ENCODE data around the gene SACM1L.

Gene SACM1L

GRCh38 chr3:45763303-45763675 lies 74.1 kb downstream of the SACM1L start:
- Histone ChIP-seq H3K9me3 (ENCODE audit: severe bottlenecking) (no peaks in the 10 kb centered on the region), H3K27me3 (ENCODE audit: insufficient read depth, low read depth, severe bottlenecking) (no peaks in the 10 kb centered on the region), H3K4me3 (ENCODE audit: low read depth, low read length) (no peak overlapping the region), H3K27ac (no peak overlapping the region), H3K36me3 (no peaks in the 10 kb centered on the region)
- TF ChIP-seq, protein P1, sequence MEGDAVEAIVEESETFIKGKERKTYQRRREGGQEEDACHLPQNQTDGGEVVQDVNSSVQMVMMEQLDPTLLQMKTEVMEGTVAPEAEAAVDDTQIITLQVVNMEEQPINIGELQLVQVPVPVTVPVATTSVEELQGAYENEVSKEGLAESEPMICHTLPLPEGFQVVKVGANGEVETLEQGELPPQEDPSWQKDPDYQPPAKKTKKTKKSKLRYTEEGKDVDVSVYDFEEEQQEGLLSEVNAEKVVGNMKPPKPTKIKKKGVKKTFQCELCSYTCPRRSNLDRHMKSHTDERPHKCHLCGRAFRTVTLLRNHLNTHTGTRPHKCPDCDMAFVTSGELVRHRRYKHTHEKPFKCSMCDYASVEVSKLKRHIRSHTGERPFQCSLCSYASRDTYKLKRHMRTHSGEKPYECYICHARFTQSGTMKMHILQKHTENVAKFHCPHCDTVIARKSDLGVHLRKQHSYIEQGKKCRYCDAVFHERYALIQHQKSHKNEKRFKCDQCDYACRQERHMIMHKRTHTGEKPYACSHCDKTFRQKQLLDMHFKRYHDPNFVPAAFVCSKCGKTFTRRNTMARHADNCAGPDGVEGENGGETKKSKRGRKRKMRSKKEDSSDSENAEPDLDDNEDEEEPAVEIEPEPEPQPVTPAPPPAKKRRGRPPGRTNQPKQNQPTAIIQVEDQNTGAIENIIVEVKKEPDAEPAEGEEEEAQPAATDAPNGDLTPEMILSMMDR (IDR thresholded peaks at IDR 0.05; ENCODE audit: low read depth, low read length), result no peak
- DNase-seq, result no peak

GRCh38 chr3:45765266-45765851 lies 76.2 kb downstream of the SACM1L start:
- Histone ChIP-seq H3K27ac (no peak overlapping the region), H3K4me3 (ENCODE audit: low read depth, low read length) (no peak overlapping the region), H3K36me3 (no peaks in the 10 kb centered on the region), H3K27me3 (ENCODE audit: insufficient read depth, low read depth, severe bottlenecking) (no peaks in the 10 kb centered on the region), H3K9me3 (ENCODE audit: severe bottlenecking) (no peaks in the 10 kb centered on the region)
- TF ChIP-seq, protein P1 (IDR thresholded peaks at IDR 0.05; ENCODE audit: low read depth, low read length), result no peak
- DNase-seq, result no peak

DNA sequence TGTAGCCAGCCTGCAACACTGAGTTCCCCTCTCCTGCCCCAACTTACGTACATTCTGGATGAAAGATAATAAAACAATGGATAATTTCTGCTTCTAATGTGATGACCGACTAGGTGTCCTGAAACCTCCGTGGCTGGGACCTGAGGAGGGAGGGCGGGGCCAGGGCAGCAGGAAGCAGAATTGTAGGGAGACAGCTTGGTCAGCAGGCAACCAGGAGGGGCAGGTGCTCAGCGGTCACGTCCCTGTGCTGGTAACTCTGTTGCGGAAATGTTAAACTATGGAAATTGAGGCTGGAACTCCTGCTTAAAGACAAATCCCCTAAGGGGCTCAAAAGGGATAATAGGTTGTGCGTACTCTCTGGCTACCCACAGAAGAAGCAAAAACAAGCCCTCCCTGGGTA lies 76.8 kb downstream of the SACM1L start:
- TF ChIP-seq, protein P1 (IDR thresholded peaks at IDR 0.05; ENCODE audit: low read depth, low read length), result no peak
- DNase-seq, result no peak
- no peaks in the 10 kb centered on the region for H3K36me3 ChIP-seq
- no peak overlapping the region for H3K4me3 ChIP-seq (ENCODE audit: low read depth, low read length)
- H3K27me3 ChIP-seq (ENCODE audit: insufficient read depth, low read depth, severe bottlenecking), result no peaks in the 10 kb centered on the region
- no peak overlapping the region for H3K27ac ChIP-seq
- H3K9me3 ChIP-seq (ENCODE audit: severe bottlenecking), result no peaks in the 10 kb centered on the region

GRCh38 chr3:45771166-45771775 lies 82.1 kb downstream of the SACM1L start:
- Histone ChIP-seq H3K36me3 (no peaks in the 10 kb centered on the region), H3K27me3 (ENCODE audit: insufficient read depth, low read depth, severe bottlenecking) (no peaks in the 10 kb centered on the region), H3K9me3 (ENCODE audit: severe bottlenecking) (no peaks in the 10 kb centered on the region), H3K4me3 (ENCODE audit: low read depth, low read length) (no peak overlapping the region), H3K27ac (no peak overlapping the region)
- DNase-seq, result no peak
- TF ChIP-seq, protein P1 (IDR thresholded peaks at IDR 0.05; ENCODE audit: low read depth, low read length), result no peak

DNA sequence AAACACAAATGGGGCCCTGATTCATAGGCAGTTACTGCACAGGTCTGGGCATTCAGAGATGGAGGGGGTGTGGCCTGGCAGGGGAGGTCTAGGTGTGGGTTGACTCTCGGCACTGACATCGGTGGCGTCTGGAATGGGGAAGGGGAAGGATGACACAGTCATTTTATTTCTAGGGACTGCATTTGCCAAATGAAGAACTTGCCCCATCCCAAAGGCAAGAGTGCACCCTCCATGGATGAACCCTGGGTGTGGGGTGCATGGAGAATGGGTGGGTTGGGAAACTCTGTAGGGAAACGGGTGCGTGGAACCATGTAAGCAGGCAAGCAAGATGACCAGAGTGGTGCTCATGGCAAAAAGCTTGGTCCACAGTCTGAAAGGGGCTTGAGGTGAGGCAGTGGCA lies 82.6 kb downstream of the SACM1L start:
- DNase-seq, result no peak
- TF ChIP-seq, protein P1 (IDR thresholded peaks at IDR 0.05; ENCODE audit: low read depth, low read length), result no peak
- peaks cover 2% of the 10 kb centered on the region for H3K27me3 ChIP-seq (ENCODE audit: insufficient read depth, low read depth, severe bottlenecking)
- H3K27ac ChIP-seq, result no peak overlapping the region
- no peaks in the 10 kb centered on the region for H3K36me3 ChIP-seq
- no peaks in the 10 kb centered on the region for H3K9me3 ChIP-seq (ENCODE audit: severe bottlenecking)
- H3K4me3 ChIP-seq (ENCODE audit: low read depth, low read length), result no peak overlapping the region

All from WERI-Rb-1 (cell line).